ENCODE results near the gene RPL13.
"Not testable (repeated sequence)": the region's sequence is repeated elsewhere in the genome, so short reads cannot be mapped to it uniquely, and the experiment has no call there.

Gene RPL13

DNA sequence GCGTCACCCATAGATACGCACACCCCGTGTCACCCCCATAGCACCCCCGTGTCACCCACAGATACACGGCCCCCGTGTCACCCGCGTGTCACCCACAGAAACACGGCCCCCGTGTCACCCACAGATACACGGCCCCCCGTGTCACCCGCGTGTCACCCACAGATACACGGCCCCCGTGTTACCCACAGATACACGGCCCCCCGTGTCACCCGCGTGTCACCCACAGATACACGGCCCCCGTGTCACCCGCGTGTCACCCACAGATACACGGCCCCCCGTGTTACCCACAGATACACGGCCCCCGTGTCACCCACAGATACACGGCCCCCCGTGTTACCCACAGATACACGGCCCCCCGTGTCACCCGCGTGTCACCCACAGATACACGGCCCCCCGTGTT is 27.2 kb downstream of the RPL13 start:
- not testable (repeated sequence) for H3K4me1 Mint-ChIP-seq (ENCODE audit: low read depth); H3K27me3 Mint-ChIP-seq; H3K9me3 Mint-ChIP-seq (ENCODE audit: low read depth)

DNA sequence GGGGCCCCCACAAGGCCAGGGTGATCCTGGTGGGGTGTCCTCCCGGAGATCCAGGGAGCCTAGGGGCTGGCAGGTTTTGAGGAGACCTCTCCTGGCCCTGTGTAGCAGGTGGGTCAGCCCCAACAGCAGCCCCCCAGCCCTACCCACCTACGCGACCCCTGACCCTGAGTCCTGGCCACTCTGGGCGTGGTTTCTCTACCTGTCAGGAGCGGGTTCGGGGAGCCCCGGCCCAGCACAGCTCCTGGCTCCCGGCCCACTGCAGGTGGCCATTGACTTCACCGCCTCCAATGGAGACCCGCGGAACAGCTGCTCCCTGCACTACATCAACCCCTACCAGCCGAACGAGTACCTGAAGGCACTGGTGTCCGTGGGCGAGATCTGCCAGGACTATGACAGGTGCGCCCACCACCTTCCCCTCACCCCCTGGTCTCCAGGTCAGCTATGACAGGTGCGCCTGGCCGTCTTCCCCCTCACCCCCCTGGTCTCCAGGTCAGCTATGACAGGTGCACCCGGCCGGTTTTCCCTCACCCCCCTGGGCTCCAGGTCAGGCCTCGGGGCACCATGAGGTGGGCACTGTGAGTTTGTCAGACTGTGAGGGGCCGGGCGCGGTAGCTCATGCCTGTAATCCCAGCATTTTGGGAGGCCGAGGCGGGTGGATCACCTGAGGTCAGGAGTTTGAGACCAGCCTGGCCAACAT is 28.1 kb downstream of the RPL13 start:
- H3K4me3 Mint-ChIP-seq, result no peak overlapping the region
- H3K27me3 Mint-ChIP-seq, result no peaks in the 10 kb centered on the region
- peaks cover 2% of the 10 kb centered on the region for H3K4me1 Mint-ChIP-seq (ENCODE audit: low read depth)
- no peaks in the 10 kb centered on the region for H3K36me3 Mint-ChIP-seq
- no peak overlapping the region for H3K27ac Mint-ChIP-seq
- no peaks in the 10 kb centered on the region for H3K9me3 Mint-ChIP-seq (ENCODE audit: low read depth)

More for the DNA sequence above, 27.2 kb downstream of the RPL13 start:
- not testable (repeated sequence) for H3K4me3 Mint-ChIP-seq, H3K27ac Mint-ChIP-seq, H3K36me3 Mint-ChIP-seq

DNA sequence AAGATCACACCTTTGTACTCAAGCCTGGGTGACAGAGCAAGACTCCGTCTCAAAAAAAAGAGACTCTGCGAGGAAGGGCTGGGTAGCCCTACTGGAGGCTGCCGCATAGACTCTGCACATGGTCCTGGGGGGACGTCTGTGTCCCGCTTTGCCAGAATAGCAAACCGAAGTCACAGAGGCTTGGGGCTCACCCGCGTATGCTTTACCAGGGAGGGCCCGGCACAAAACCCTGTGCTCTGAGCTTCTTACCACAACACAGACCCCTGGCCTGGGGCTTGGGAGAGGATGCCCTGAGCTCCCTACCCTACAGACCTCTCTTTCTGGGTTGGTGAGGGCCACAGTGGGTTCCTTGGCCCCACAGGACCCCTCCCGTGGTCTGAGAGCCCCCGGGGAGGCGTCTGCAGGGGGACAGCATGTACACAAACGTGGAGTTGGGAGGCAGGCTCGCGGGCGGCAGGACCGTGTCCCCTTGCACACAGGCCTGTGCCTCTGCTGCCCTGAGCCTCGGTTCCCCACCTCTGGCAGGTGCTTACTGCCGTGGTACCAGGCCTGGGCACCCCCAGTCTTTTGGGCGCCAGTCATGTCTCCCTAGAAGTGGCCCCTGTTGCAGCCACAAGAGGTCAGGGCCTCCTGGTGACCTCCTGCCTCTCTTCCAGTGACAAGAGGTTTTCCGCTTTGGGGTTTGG is 28.9 kb downstream of the RPL13 start:
- no peak overlapping the region for H3K27ac Mint-ChIP-seq
- no peaks in the 10 kb centered on the region for H3K9me3 Mint-ChIP-seq (ENCODE audit: low read depth)
- H3K4me1 Mint-ChIP-seq (ENCODE audit: low read depth), result peaks cover 6% of the 10 kb centered on the region
- H3K27me3 Mint-ChIP-seq, result no peaks in the 10 kb centered on the region
- H3K4me3 Mint-ChIP-seq, result no peak overlapping the region
- H3K36me3 Mint-ChIP-seq, result no peaks in the 10 kb centered on the region

DNA sequence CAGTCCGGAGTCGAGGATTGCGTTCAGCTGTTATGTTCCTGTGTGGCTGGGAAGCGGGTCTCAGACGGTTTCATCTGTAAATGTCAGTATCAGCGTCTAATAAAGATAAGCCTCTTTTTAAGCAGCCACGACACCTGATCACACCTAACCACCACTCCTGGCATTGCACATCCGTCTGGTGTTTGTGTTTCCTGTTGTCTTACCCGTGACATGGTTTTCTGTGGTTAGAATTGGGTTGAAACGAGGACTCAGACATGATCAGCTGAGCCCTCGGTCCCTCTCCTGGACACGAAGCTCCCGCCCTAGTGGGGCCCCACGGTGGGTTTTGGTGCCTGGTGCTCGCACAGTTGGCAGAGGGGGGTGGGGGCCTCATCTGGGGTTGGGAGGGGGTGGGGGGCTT is 33.4 kb downstream of the RPL13 start:
- H3K27ac Mint-ChIP-seq, result peak overlapping the region; percentile 22
- H3K4me1 Mint-ChIP-seq (ENCODE audit: low read depth), result peaks cover 6% of the 10 kb centered on the region
- H3K9me3 Mint-ChIP-seq (ENCODE audit: low read depth), result no peaks in the 10 kb centered on the region
- no peaks in the 10 kb centered on the region for H3K27me3 Mint-ChIP-seq
- peak overlapping the region; percentile 30 for H3K4me3 Mint-ChIP-seq
- no peaks in the 10 kb centered on the region for H3K36me3 Mint-ChIP-seq

DNA sequence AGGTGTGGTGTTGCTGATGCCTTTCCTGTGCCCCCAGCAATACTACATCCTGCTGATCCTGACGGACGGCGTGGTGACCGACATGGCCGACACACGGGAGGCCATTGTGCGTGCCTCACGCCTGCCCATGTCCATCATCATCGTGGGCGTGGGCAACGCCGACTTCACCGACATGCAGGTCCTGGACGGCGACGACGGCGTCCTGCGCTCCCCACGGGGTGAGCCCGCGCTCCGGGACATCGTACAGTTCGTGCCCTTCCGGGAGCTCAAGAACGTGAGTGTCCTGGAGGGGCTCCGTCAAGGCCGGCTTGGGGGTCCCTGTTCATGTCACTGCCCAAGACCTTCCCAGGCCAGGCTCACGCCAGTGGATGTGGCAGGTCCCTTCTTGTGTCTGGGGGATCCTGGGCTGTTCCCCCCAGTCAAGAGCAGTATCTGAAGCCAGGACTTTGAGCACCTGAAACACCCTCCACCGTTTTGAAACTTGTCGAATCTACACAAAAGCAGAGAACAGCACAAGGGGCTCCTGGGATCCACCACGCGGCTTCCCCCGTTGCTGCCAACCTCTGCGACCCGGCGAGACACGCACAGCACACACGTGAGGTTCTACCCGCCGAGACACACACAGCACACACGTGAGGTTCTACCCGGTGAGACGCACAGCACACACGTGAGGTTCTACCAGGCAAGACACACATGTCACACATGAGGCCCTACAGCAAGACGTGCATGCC is 35.0 kb downstream of the RPL13 start:
- Mint-ChIP-seq H3K36me3 (no peaks in the 10 kb centered on the region), H3K27ac (no peak overlapping the region), H3K4me3 (no peak overlapping the region), H3K27me3 (no peaks in the 10 kb centered on the region), H3K4me1 (ENCODE audit: low read depth) (peaks cover 6% of the 10 kb centered on the region), H3K9me3 (ENCODE audit: low read depth) (no peaks in the 10 kb centered on the region)

DNA sequence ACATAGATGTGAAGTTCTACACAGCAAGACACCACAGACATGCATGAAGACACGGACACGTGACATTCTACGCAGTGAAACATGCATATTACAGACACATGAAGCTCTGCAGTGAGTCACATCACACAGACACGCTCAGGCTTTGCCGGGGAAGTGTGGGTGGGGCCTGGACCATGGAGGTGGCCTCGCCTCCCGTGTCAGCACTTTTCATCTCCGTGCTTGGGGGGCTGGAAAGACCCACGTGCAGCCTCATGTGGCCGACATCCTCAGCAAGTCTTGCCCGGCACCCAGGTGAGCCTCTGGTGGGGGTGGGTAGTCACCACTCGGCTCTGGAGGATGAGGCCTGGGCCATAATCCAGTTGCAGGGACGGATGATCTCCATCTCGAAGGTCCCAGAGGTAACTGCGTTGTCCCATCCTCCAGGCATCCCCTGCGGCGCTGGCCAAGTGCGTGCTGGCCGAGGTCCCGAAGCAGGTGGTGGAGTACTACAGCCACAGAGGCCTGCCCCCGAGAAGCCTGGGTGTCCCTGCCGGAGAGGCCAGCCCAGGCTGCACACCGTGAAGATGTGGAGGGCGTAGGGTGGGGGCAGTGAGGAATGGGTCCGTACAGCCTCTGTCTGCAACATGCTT is 35.7 kb downstream of the RPL13 start:
- Mint-ChIP-seq H3K36me3 (no peaks in the 10 kb centered on the region), H3K9me3 (ENCODE audit: low read depth) (no peaks in the 10 kb centered on the region), H3K27me3 (no peaks in the 10 kb centered on the region), H3K27ac (no peak overlapping the region), H3K4me1 (ENCODE audit: low read depth) (peaks cover 6% of the 10 kb centered on the region), H3K4me3 (no peak overlapping the region)

DNA sequence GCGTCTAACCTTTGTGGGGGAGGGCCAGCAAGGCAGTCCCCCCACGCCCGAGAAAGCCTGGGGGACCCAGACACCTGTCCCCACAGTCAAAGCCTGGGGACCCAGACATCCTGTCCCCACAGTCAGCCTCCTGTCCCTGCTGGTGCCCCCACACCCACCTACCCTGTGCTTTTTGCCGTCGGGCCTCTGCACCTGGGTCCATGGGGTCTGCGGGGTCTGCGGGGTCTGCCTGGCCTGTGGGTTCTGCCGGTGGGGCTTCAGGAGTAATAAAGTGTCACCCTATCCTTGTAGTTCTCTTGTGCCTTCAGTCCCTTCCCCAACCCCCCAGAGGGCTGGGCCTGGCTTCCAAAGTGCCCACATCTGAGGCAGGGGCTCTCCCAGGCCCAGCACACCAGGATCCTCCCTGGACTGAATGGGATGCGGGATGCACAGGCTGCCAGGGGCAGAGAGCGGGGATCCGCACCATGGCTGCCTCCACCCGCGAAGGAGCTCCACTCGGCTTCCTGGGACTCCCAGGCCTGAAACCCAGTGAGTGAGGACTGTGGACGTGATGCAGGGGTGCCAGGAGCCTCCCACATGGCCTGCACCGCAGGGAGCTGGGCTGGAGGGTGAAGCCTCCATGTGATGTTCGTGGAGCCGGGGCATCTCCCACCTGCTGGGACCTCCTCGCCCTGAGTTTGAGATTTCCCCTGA is 36.6 kb downstream of the RPL13 start:
- H3K27me3 Mint-ChIP-seq, result no peaks in the 10 kb centered on the region
- H3K4me3 Mint-ChIP-seq, result no peak overlapping the region
- H3K4me1 Mint-ChIP-seq (ENCODE audit: low read depth), result peaks cover 7% of the 10 kb centered on the region
- H3K36me3 Mint-ChIP-seq, result no peaks in the 10 kb centered on the region
- no peak overlapping the region for H3K27ac Mint-ChIP-seq
- H3K9me3 Mint-ChIP-seq (ENCODE audit: low read depth), result no peaks in the 10 kb centered on the region

DNA sequence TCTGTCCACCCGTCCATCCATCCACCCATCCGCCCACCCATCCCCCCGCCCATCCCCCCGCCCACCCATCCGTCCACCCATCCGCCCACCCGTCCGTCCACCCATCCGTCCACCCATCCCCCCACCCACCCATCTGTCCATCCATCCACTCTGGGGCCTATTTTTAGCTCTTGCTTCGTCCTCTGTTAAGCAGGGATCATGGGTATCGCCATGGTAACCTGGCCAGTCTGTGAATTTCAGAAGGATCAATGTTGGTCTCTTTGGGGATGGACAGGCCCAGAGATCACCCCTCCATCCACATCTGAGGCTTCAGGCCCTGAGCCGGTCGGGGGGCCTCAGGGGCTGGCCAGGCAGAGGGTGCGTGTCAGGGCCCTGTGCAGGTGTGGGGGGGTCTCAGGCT is 37.7 kb downstream of the RPL13 start:
- Mint-ChIP-seq H3K36me3 (no peaks in the 10 kb centered on the region), H3K27me3 (peaks cover 2% of the 10 kb centered on the region), H3K4me1 (ENCODE audit: low read depth) (peaks cover 18% of the 10 kb centered on the region), H3K27ac (no peak overlapping the region), H3K9me3 (ENCODE audit: low read depth) (no peaks in the 10 kb centered on the region), H3K4me3 (no peak overlapping the region)

DNA sequence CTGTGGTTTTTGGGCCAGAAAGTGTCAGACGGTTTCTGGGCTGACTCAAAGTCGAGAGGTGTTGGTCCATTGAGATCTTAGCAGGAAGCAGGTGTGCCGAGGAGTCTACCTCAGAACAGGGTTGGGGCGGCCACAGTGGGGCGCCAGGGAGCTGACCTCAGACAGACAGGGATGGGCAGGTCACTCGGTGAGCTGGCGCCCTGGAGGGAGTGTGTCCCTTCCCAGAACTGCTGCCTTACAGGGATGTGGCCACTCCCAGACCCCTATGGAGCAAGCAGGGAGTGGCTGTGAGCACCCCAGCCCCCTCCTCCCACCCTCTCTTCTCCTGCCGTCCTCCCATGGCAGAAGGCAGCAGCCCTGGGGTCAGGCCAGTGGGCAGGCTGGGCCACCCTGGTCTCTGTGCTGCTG is 39.0 kb downstream of the RPL13 start:
- Mint-ChIP-seq H3K27ac (no peak overlapping the region), H3K9me3 (ENCODE audit: low read depth) (no peaks in the 10 kb centered on the region), H3K4me1 (ENCODE audit: low read depth) (peaks cover 12% of the 10 kb centered on the region), H3K4me3 (no peak overlapping the region), H3K36me3 (no peaks in the 10 kb centered on the region), H3K27me3 (peaks cover 2% of the 10 kb centered on the region)

DNA sequence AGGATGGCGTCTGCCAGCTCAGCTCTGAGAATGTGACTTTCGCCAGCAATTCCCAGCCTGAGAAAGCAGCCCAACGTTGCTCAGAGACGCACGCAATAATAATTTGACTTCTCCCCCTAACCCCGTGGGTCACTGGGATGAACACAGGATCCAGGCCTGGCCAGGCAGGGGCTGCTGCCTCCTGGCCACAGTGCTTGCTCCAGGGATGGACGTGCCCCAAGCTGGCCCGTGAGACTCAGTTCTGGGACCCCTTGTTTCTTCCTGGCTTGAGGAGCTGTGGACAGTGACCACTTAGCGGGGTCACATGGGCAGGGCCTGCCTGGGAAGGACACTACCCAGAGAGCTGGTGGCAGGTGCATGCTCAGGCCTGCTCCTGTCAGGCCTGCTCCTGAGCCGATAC is 39.4 kb downstream of the RPL13 start:
- Mint-ChIP-seq H3K9me3 (ENCODE audit: low read depth) (no peaks in the 10 kb centered on the region), H3K36me3 (no peaks in the 10 kb centered on the region), H3K4me3 (no peak overlapping the region), H3K27ac (no peak overlapping the region), H3K4me1 (ENCODE audit: low read depth) (peaks cover 12% of the 10 kb centered on the region), H3K27me3 (peaks cover 2% of the 10 kb centered on the region)

DNA sequence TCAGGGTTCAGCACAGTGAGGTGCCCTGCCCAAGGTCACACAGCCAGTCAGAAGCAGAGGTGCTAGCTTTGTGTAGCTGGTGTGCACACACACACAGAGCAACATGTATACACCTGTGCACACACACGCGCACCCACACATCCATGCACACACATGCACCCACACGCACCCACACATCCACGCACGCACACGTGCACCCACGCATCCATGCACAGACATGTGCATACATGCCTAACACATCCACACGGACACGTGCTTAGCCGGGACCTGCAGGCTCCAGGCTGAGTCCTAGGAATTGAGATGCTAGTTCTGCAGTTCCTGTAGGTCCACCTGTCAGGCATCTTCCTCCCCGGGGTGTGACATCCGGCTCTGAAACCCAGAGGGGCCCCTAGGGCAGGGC is 39.9 kb downstream of the RPL13 start:
- Mint-ChIP-seq H3K4me3 (no peak overlapping the region), H3K27me3 (peaks cover 2% of the 10 kb centered on the region), H3K9me3 (ENCODE audit: low read depth) (no peaks in the 10 kb centered on the region), H3K4me1 (ENCODE audit: low read depth) (peaks cover 12% of the 10 kb centered on the region), H3K27ac (no peak overlapping the region), H3K36me3 (no peaks in the 10 kb centered on the region)

DNA sequence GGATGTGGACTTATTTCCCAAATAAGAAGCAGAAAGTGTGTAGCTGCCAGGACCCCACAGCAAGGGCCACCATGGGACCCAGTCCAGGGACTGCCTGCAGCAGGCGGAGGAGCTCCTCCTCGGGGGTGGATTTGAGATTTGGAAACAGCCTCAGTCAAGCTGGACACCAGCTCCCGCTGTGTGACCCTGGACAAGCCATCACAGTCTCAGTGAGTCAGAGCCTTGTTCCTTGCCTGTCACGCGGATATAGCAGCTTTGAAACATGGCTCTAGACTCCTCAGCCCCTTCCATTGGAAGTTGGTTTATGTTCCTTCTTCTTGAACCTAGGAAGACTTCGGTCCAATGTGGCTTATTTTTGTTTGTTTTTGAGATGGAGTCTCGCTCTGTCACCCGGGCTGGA is 40.5 kb downstream of the RPL13 start:
- no peak overlapping the region for H3K27ac Mint-ChIP-seq
- H3K9me3 Mint-ChIP-seq (ENCODE audit: low read depth), result no peaks in the 10 kb centered on the region
- peaks cover 12% of the 10 kb centered on the region for H3K4me1 Mint-ChIP-seq (ENCODE audit: low read depth)
- H3K36me3 Mint-ChIP-seq, result no peaks in the 10 kb centered on the region
- H3K27me3 Mint-ChIP-seq, result peaks cover 2% of the 10 kb centered on the region
- H3K4me3 Mint-ChIP-seq, result no peak overlapping the region

DNA sequence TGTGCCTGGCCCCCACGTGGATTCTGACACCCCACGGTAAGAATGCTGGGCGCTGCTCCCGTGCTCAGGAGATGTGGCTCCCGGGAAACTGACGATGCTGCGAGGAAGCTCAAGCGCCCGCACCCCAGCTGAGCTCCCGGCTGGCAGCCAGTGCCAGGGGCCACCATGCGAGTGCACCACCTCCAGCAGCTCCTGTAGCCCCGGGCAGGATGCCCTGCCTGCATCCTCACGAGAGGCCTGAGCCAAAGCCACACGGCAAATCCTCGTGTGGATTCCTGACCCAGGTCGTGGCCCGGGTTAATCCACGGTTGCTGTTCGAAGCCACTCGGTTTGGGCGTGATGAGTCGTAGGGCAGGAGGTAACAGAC is 41.4 kb downstream of the RPL13 start:
- Mint-ChIP-seq H3K9me3 (ENCODE audit: low read depth) (no peaks in the 10 kb centered on the region), H3K36me3 (no peaks in the 10 kb centered on the region), H3K4me3 (no peak overlapping the region), H3K27me3 (peaks cover 2% of the 10 kb centered on the region), H3K27ac (no peak overlapping the region), H3K4me1 (ENCODE audit: low read depth) (peaks cover 12% of the 10 kb centered on the region)

DNA sequence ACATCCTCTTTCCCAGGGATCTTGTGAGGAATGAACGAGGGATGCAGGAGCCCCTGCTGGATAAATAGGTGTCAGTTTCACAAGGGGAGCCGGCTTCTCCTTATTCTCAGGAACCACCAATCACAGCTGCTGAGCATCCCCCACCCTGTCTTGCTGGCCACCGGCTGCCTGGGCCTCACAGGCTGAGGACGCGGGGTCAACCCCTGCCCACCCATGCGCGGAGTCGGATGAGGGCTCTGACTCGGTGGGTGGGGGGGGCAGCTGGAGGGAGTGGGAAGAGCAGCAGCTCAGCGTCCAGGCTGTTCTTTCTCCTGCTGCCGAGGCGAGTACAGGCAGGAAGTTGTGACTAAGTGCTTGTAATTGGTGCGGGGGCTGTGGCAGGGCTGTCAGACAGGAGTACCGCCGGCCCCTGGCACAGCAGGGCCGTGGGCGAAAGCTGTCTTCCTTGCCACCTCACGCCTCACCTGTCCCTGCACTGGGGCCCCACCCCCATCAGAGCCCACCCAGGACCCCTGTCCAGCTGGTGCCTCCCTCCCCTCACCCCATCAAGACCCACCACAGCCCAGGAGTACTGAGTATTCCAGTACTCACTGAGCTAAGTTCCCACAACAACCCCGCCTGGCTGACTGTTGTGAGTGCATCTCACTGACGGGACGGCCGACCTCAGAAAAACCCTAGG is 41.9 kb downstream of the RPL13 start:
- H3K27me3 Mint-ChIP-seq, result peaks cover 2% of the 10 kb centered on the region
- H3K4me1 Mint-ChIP-seq (ENCODE audit: low read depth), result peaks cover 12% of the 10 kb centered on the region
- H3K9me3 Mint-ChIP-seq (ENCODE audit: low read depth), result no peaks in the 10 kb centered on the region
- H3K4me3 Mint-ChIP-seq, result peak overlapping the region; percentile 52
- no peak overlapping the region for H3K27ac Mint-ChIP-seq
- H3K36me3 Mint-ChIP-seq, result no peaks in the 10 kb centered on the region

Data from activated naive CD8-positive, alpha-beta T cell (primary cell).